ENCODE data around the gene SYTL2.
A peak's percentile ranks its signal among the peaks of the same experiment; 100 is the strongest.

DNA sequence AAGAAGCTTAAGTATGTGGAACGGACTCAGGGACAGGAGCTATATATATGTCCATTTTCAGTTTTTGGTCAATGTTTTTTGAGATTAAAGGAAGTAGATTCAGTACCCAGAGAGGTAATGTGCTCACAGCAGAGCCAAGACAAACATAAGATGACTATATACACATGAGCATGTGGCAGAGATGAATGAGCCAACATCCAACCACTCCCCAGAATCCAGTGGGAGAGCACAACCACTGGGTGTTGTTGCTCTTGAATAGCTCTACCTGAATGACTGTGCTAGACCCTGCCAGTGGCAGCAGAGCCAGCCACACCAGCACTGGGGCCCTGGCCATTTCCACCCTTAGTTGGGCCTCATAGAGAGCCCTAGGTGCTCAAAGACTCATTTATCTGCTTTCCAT is 10.7 kb upstream of the SYTL2 start:
- TF ChIP-seq CTCF (IDR thresholded peaks at IDR 0.05) (no peak), EP300 (IDR thresholded peaks at IDR 0.05; ENCODE audit: low read depth) (no peak), POLR2A (IDR thresholded peaks at IDR 0.05) (peak; percentile 24)
